GM12874 (cell line): ENCODE results near the gene ZSCAN22.

Experiments
- TF ChIP-seq, protein P1 (sequence below): IDR thresholded peaks from 2 replicates; pipeline ENCODE4 v1.5.1; 2011; ENCODE audit warnings: low read depth, mild to moderate bottlenecking, control low read depth, low read length, moderate library complexity; ENCODE audit not compliant: insufficient read depth

The ZSCAN22 gene

DNA sequence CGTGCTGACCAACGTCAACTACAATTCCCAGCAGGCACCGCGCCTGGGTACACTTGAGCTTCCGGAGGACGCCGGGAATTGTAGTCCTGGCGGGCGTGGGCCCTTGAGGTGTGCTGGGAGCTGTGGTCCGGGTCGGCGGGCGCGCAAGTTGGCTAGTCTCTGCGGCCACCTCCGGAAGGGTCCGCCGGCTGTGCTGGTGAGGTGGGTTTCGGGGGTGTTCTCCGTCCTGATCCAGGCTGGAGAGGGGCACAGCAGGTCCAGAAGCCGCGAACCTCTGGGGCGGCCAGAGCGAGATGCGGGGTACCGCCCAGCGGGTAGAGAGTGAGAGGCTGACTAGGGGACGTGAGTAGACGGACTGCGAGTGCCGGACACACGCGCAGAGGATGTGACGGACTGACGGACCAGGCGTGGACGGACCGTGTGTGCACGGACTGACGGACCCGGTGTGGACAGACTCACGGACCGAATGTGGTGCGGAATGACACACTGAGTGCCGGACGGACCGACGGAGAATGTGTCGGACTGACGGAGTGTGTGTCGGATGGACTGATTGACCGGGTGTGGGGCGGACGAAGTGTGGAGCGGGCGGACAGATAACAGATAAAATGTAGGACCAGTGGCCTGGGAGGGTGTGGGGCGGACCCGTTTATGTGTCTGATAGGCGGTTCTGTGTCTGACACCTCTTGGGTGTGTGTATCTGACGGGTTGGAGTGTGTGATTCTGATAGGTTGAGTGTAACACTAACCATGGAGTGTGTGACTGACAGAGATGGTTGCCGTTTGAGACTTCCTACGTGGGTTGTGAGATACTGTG is at the start of gene ZSCAN22:
TSS of gene ZSCAN22 (plus strand) at position 81 of the 813 bp plus-strand sequence. CDS start 7,809 bp downstream, outside the sequence.
- TF ChIP-seq, protein P1, sequence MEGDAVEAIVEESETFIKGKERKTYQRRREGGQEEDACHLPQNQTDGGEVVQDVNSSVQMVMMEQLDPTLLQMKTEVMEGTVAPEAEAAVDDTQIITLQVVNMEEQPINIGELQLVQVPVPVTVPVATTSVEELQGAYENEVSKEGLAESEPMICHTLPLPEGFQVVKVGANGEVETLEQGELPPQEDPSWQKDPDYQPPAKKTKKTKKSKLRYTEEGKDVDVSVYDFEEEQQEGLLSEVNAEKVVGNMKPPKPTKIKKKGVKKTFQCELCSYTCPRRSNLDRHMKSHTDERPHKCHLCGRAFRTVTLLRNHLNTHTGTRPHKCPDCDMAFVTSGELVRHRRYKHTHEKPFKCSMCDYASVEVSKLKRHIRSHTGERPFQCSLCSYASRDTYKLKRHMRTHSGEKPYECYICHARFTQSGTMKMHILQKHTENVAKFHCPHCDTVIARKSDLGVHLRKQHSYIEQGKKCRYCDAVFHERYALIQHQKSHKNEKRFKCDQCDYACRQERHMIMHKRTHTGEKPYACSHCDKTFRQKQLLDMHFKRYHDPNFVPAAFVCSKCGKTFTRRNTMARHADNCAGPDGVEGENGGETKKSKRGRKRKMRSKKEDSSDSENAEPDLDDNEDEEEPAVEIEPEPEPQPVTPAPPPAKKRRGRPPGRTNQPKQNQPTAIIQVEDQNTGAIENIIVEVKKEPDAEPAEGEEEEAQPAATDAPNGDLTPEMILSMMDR, result no peak

DNA sequence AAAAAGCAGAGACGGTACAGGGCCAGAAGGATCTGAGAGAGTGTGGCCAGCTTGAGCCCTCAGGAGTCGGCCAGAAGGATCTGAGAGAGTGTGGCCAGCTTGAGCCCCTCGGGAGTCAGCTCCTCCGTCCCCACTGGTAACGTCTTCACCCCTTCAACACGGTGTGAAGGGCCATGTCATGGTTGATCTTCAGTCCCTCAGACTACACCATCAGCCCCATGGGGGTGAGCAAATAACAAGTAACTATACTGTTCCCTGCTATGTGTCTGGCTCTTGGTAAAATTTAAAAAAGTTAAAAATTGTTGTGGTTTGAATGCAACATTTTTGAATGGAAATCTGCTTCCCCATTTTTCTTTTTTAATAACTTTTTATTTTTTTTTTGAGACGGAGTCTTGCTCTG is 49.6 kb upstream of the ZSCAN22 start:
- TF ChIP-seq, protein P1, result no peak

DNA sequence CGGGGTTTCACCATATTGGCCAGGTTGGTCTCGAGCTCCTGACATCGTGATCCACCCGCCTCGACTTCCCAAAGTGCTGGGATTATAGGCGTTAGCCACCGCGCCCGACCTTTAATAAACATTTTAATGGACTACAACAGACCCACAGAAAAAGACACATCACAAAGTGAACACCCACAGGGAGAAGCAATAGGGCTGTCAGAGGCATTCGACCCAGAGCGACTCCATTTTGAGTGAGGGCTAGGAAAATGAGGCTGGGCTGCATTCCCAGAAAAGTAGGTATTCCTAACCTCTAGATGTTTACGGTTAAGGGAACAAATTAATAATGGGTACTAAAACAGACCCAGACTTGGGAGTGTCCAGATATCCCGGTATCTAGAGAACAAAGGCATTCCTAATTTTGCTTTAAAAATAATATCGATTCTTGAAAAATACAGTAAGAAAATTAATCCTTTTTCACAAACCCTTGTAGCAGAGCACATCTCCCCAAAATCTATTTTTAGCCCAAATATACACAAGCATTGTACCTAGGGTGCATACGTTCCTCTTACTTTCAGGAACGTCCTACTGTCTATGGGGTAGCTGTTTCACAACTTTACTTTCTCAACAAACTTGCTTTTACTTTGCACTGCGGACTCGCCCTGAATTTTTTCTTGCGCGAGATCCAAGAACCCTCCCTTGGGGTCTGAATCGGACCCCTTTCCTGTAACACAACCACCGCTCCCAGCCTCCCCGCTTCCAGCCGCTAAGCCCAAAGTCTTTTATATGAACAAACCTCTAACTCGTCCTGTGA is 48.9 kb upstream of the ZSCAN22 start:
- TF ChIP-seq, protein P1, result no peak

DNA sequence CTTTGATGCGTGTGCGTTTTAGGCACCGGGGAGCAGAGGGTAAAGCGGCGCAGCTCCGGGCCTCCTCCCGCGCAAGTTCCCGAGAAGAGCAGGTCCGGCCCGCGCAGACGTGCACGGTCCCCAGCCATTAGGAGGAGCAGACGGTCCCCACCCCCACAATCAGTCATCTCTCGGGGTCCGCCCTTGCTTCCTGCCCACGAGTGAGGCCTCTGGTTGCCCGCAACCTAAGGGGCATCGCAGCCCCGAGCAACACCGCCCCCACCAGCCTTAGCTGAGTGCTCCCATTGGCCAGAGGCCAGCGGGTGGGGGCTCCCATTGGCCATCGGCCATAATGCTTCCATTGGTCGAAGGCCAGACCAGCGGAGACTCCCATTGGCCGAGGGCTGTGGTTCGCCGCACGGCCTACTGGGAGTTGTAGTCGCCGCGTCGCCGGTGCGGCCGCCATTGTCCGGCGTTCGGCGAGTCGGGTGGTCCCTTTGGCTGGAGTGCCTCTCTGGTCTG is 48.2 kb upstream of the ZSCAN22 start, which contains the start of gene ZNF8:
TSS of gene ZNF8 (plus strand) at position 415 of the 501 bp plus-strand sequence. CDS start 127 bp downstream, outside the sequence.
- TF ChIP-seq, protein P1, result no peak

DNA sequence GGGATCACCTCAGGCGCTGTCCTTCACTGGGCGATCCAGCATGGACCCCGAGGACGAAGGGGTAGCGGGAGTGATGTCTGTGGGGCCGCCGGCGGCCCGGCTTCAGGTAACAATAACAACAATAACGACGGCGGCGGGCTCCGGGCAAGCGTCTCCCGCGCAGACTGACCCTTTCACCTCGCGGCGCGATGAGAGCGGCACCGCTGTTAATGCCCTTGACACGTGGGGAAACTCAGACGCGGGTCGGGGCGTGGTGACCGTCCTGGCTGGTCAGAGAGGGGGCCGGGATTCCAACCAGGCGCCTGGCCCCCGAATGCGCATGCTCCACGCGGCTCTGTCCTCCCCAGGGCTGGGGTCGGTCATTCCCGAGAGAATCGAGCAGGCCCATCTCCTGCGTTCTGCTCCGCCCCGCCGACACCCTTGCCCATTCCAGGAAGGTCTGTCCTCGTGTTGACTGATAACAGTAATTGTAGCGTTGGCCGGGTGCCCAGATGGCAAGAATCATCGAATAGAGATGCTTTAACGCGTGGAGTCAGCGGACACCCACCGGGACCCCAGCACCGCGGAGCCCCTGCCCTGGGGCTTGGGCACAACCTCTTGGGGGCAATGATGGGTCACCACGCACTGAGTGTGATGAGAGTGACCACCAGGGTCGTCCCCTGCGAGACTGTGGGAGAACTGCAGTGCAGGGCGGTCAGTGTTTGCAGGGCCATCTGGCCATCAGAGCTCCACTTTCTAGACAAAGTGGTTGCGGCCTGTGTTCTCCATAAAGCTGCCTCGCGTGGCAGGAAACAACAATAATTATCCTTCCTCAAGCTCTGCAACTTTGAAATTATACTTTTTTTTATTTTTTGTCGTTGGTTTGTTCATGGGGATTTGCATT is 47.5 kb upstream of the ZSCAN22 start:
- TF ChIP-seq, protein P1, result no peak

DNA sequence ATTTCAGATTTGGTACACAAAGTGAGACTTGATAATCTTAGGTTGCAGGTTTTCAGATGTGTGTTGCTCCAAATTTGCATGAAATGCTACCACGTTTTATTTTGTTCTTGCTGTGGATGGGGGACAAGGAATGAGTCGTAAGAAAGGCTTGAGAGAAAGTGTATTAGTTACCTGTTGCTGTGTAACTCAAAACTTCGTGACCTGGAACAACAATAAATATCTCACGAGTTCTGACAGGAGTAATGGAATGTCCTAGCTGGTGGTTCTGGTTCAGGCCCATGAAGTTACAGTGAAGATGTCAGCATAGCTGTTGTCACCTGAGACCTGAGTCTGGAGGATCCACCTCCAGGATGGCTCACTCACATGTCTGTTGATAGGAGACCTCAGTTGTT is 46.9 kb upstream of the ZSCAN22 start:
- TF ChIP-seq, protein P1, result no peak
